Thoracic aorta (tissue), 2 donors: Measurements from ENCODE around the gene CNOT1. TPM values are rescaled to one million over a fixed set of nuclear protein-coding genes. Genes with fewer than 3 reads are reported as not detected.
A peak's percentile ranks its signal among the peaks of the same experiment; 100 is the strongest.
"Not testable (repeated sequence)": the region's sequence is repeated elsewhere in the genome, so short reads cannot be mapped to it uniquely, and the experiment has no call there.

Experiments used
- ATAC-seq: fragments of 150-250 bp; one replicate; pipeline ENCODE4 v1.8.0; 2017; ENCODE audit warnings: low read depth; ENCODE audit not compliant: insufficient number of reproducible peaks, low FRiP score
- DNase-seq: peaks from one replicate; pipeline ENCODE4 v3.0.0-alpha.2; 2020; ENCODE audit warnings: low spot score
- H3K27ac ChIP-seq, 2 donors: fragments of 200-600 bp; sonication (generic); 1 replicate in 1 of 2; 2 replicates in 1 of 2; pipeline ENCODE4 v1.5.1; 2016; ENCODE audit warnings: mild to moderate bottlenecking in 2 of 2, moderate library complexity in 2 of 2
- H3K27me3 ChIP-seq: fragments of 200-600 bp; sonication (generic); replicated peaks from 2 replicates; pipeline ENCODE4 v1.6.0; 2016; ENCODE audit warnings: mild to moderate bottlenecking; ENCODE audit not compliant: insufficient read depth
- H3K36me3 ChIP-seq: fragments of 200-600 bp; sonication (generic); one replicate; pipeline ENCODE4 v1.5.1; 2016
- H3K4me1 ChIP-seq, 2 donors: fragments of 200-600 bp; sonication (generic); 1 replicate in 1 of 2; 2 replicates in 1 of 2; pipeline versions ENCODE4 v1.5.1 to v1.6.0; 2016; ENCODE audit warnings: low read depth in 2 of 2, mild to moderate bottlenecking in 1 of 2; ENCODE audit not compliant: control insufficient read depth in 1 of 2
- H3K4me3 ChIP-seq: fragments of 200-600 bp; sonication (generic); 2 replicates; pipeline ENCODE4 v1.5.1; 2016; ENCODE audit warnings: mild to moderate bottlenecking
- H3K9me3 ChIP-seq: fragments of 200-600 bp; sonication (generic); 2 replicates; pipeline ENCODE4 v1.5.1; 2016
- CTCF ChIP-seq: fragments of 200-600 bp; sonication (generic); IDR thresholded peaks from one replicate; pipeline ENCODE4 v1.5.1; 2019; ENCODE audit warnings: antibody characterized with exemption
- total RNA-seq, 2 donors: library from RNA; depleted of rRNA; stranded (reverse); fragments of >200 nt; gene quantifications; one replicate each; pipeline versions ENCODE4 v1.1.0 to v1.2.3, GENCODE V29; 2016

The CNOT1 gene
- total RNA-seq, 2 donors from 2014 or later = 54.8 to 112 TPM

DNA sequence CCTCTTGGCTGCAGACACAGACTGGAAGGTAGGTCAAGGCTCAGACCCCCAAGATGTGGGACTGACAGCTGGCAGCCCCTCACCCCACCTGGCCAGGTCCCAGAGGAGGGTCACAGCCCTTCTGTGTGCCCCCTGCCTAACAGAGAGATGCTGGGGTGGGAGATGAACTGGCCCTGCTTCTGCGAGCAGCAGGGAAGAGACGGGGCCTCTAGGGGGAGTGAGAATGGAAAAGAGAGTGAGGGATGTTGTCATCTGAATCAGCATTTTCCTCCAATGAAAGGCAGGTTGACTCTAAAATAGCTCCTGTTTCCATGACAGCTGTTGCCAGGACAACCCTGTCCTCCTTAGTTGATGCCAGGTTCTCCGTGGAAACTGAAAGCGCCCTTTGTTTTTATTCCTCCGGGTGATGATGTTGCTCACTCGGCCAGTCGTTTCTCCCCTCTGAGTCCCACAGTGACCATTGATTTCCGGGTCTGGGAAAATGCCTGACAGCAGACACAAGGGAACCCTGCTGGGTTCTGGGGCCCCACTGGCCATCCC is 134.6 kb downstream of the CNOT1 start:
- H3K36me3 ChIP-seq = no peaks in the 10 kb centered on the region
- DNase-seq = peak; percentile 47
- ATAC-seq = peak; percentile 90
- no peaks in the 10 kb centered on the region for H3K27me3 ChIP-seq
- peak; percentile 44 for TF ChIP-seq CTCF
- peak overlapping the region in 1 of 2 donors; percentile 44 for H3K27ac ChIP-seq
- H3K4me3 ChIP-seq = peak overlapping the region; percentile 41
- H3K4me1 ChIP-seq = peaks cover 0 to 4% of the 10 kb centered on the region in 2 donors
- no peaks in the 10 kb centered on the region for H3K9me3 ChIP-seq

DNA sequence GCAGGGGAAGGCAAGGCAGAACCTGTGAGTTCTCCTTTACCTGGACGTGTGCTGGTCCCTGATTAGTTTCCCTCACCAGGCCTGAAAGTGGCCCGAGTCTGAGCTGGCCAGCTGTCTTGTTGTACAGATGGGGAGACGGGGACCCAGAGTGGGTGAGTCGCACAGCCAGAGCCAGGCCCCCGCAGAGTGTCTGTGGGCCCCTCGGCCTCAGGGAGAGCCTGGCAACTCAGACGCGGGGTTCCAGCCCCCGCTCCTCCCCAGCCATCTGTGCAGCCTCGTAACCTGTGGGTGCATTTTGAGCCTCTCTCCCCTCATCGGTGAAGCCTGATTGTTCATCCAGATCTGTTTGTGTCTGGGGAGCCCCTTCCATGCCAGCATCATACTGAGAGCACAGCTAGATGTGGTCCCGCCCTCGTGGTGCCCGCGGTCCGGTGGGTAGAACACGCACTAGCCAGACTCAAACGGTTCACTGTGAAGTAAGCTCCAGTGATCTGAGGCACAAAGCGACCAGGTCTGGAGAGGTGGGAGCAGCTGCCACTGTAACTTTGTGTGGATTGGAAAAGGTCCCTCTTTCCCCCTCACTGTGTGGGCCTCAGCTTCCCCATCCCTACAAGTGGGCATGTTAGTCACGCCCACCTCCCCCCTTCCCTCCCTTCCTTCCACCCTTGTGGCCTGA is 135.7 kb downstream of the CNOT1 start:
- peaks cover 0 to 4% of the 10 kb centered on the region in 2 donors for H3K4me1 ChIP-seq
- DNase-seq (no peak), ATAC-seq (no peak)
- H3K27ac ChIP-seq = no peak overlapping the region
- no peak overlapping the region for H3K4me3 ChIP-seq
- H3K36me3 ChIP-seq = no peaks in the 10 kb centered on the region
- no peak for TF ChIP-seq CTCF
- H3K9me3 ChIP-seq = no peaks in the 10 kb centered on the region
- H3K27me3 ChIP-seq = no peaks in the 10 kb centered on the region

- Histone ChIP-seq H3K4me1 (peaks cover 0 to 7% of the 10 kb centered on the region in 2 donors), H3K27ac (no peak overlapping the region), H3K4me3 (no peak overlapping the region), H3K36me3 (no peaks in the 10 kb centered on the region), H3K9me3 (no peaks in the 10 kb centered on the region), H3K27me3 (no peaks in the 10 kb centered on the region)
- ATAC-seq (no peak), DNase-seq (no peak)
- TF ChIP-seq CTCF = no peak
Measured at GRCh38 chr16:58492735-58493134, 136.9 kb downstream of the CNOT1 start.

DNA sequence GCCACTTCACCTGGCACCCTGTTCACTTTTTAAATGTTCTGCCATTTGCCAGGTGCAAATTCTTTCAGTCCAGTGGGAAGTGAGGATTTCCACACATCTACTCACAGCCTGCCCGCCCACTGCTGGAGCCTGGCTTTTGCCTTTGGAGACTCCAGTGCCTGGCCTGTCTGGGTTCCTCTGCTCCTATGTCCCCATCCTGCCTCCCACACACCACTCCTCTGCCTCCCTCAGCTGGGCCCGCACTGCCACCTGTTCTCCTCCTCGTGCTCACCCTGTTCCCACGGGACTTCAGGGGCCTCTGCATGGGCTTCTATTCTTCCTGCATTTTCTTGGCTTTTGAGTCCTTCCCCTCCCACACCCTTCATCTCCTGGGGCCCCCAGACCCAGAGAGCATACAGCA is 137.6 kb downstream of the CNOT1 start:
- H3K27ac ChIP-seq = no peak overlapping the region
- TF ChIP-seq CTCF = no peak
- H3K4me3 ChIP-seq = no peak overlapping the region
- H3K27me3 ChIP-seq = no peaks in the 10 kb centered on the region
- H3K9me3 ChIP-seq = no peaks in the 10 kb centered on the region
- DNase-seq (no peak), ATAC-seq (no peak)
- H3K4me1 ChIP-seq = peaks cover 0 to 12% of the 10 kb centered on the region in 2 donors
- H3K36me3 ChIP-seq = no peaks in the 10 kb centered on the region

GRCh38 chr16:58490539-58490938 is 139.1 kb downstream of the CNOT1 start:
- not testable (repeated sequence) for ATAC-seq, H3K4me3 ChIP-seq, H3K36me3 ChIP-seq, H3K27me3 ChIP-seq, H3K9me3 ChIP-seq, H3K27ac ChIP-seq, DNase-seq
- peaks cover 0 to 12% of the 10 kb centered on the region in 2 donors for H3K4me1 ChIP-seq
